Measurements from ENCODE around the gene ALPG.
"Not testable (repeated sequence)": the region's sequence is repeated elsewhere in the genome, so short reads cannot be mapped to it uniquely, and the experiment has no call there.

Gene ALPG

GRCh38 chr2:232377841-232378734 is 28.6 kb upstream of the ALPG start:
- no peak for DNase-seq

- DNase-seq = not testable (repeated sequence)
Observed at GRCh38 chr2:232378735-232379151, 27.9 kb upstream of the ALPG start, which contains the start of gene ALPP. ALPP (plus strand) TSS chr2:232378751; CDS start chr2:232378803, 52 bp downstream.

- DNase-seq = not testable (repeated sequence)
Observed at GRCh38 chr2:232379610-232380590, 26.7 kb upstream of the ALPG start.

GRCh38 chr2:232381204-232382031 is 25.2 kb upstream of the ALPG start:
- not testable (repeated sequence) for DNase-seq

- no peak for DNase-seq
Observed at GRCh38 chr2:232382331-232383225, 24.1 kb upstream of the ALPG start.

GRCh38 chr2:232384466-232384865 is 22.2 kb upstream of the ALPG start:
- no peak for DNase-seq

GRCh38 chr2:232385058-232385457 is 21.6 kb upstream of the ALPG start:
- not testable (repeated sequence) for DNase-seq

- DNase-seq = peak; percentile 35
Observed at GRCh38 chr2:232385660-232386489, 20.8 kb upstream of the ALPG start.

GRCh38 chr2:232386490-232386739 is 20.2 kb upstream of the ALPG start:
- DNase-seq = no peak

- no peak for DNase-seq
Observed at GRCh38 chr2:232386740-232387450, 19.7 kb upstream of the ALPG start.

GRCh38 chr2:232387451-232388171 is 19.0 kb upstream of the ALPG start:
- DNase-seq = no peak

GRCh38 chr2:232388324-232388891 is 18.2 kb upstream of the ALPG start:
- DNase-seq = no peak

- DNase-seq = no peak
Observed at GRCh38 chr2:232389327-232389726, 17.3 kb upstream of the ALPG start.

- no peak for DNase-seq
Observed at GRCh38 chr2:232390661-232391060, 16.0 kb upstream of the ALPG start.

- no peak for DNase-seq
Observed at GRCh38 chr2:232393556-232393955, 13.1 kb upstream of the ALPG start.

- DNase-seq = not testable (repeated sequence)
Observed at GRCh38 chr2:232394431-232394830, 12.2 kb upstream of the ALPG start.

GRCh38 chr2:232395586-232395985 is 11.1 kb upstream of the ALPG start:
- no peak for DNase-seq

- no peak for DNase-seq
Observed at GRCh38 chr2:232396683-232397082, 10.0 kb upstream of the ALPG start.

Data from hematopoietic multipotent progenitor cell treated with erythropoietin and hydrocortisone succinate and interleukin-3 and kit ligand, for 6 days (in vitro differentiated cells).